HG02642 (cell line): ENCODE measurements around the gene SSB.
"Not testable (repeated sequence)": the region's sequence is repeated elsewhere in the genome, so short reads cannot be mapped to it uniquely, and the experiment has no call there.

ENCODE experiments used
- ATAC-seq: cut with Tn5 transposase; IDR thresholded peaks from one replicate; pipeline ENCODE4 v1.9.1; 2021; ENCODE audit warnings: mild to moderate bottlenecking; ENCODE audit not compliant: unreplicated experiment, poor library complexity

Gene SSB

GRCh38 chr2:169798718-169799592, at the start of gene SSB:
Gene SSB (plus strand): TSS chr2:169798871. CDS start chr2:169800961, 2,090 bp downstream.
- ATAC-seq = peak; percentile 99

DNA sequence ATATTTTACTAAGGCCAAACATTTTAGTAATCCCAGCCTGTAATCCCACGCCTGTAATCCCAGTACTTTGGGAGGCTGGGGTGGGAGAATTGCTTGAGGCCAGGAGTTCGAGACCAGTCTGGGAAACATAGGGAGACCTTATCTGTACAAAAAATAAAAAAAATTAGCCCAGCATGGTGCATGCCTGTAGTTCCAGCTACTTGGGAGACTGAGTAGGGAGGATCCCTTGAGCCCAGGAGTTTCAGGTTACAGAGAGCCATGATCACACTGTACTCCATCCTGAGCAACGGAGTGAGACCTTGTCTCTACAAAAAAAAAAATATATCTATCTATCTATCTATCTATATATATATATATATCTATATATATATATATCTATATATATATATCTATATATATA, 45.9 kb upstream of the SSB start:
- ATAC-seq = no peak

DNA sequence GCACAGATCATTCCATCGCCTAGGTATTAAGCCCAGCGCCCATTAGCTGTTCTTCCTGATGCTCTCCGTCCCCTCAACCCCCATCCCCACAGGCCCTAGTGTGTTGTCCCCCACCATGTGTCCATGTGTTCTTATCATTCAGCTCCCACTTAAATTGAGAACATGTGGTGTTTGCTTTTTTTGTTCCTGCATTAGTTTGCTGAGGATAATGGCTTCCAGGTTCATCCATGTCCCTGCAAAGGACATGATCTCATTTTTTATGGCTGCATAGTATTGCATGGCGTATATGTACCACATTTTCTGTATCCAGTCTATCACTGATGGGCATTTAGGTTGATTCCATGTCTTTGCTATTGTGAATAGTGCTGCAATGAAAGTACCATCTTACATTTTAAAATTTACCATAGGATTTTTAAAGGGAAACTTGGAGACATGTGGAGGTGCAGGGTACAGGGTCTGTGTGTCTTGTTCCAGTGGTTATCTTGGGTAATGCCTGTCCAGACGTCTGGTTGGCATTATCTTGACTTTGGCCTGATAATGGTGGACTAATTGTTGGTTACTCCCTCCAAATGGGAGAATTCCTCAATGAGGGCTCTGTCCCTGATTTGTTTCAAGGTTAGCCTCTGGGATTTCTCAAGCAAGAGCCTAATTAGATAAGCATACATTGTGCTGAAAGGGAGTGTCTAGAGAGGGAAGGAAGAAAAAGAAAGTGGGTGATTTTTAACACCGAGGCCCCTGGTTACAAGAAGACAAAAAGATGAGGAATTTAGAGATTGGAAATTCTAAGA, 43.4 kb upstream of the SSB start:
- ATAC-seq = no peak

DNA sequence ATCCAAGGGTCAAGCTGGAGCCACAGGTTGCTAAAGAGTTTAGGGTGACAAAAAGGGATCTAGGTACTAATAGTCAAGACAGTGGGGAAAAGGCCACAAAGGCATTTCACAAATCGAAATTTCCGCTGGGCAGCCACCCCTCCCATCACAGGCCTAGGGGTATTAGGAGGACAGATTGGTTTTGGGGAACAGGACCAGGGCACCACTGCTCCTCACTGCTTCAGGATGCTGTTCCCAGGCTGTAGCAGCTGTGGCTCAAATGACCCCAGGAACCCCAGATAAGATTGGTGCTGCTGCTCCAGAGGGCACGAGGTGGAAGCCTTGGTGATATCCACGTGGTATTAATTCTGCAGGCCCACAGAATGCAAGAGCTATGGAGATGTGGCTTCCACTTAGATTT, 42.3 kb upstream of the SSB start:
- no peak for ATAC-seq

DNA sequence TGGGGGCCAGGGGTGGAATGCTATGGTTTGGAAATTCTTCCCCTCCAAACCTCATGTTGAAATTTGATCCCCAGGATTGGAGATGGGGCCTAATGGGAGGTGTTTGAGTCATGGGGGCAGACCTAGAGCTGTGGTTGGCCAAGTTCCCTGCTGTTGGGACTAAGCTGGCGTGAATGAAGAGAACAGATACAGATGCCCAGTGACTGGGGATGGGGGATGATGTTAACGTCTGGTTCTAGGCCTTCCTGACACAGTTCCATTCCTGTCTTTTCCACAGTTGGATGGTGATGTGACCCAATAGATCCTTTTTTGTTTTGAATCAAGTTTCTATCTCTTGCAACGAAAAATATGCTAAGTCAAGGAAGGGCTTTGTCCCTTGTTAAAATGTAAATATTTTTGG, 41.3 kb upstream of the SSB start:
- no peak for ATAC-seq

DNA sequence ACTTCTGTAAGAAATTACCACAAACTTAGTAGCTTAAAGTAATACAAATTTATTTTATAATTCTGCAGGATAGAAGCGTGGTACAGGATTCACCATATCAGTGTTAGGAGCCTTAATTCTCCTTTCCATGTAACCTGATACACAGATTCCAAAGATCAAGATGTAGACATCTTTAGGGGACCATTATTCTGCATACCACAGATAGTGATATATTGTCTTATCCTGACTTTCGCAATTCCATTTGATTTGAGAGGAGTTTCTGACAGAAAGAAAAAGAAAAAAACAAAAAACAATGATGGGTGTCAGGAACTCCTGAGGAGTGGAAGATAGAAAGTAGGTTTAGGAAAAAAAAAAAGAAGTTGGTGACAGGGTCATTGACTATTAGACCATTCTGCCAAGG, 40.9 kb upstream of the SSB start:
- no peak for ATAC-seq

DNA sequence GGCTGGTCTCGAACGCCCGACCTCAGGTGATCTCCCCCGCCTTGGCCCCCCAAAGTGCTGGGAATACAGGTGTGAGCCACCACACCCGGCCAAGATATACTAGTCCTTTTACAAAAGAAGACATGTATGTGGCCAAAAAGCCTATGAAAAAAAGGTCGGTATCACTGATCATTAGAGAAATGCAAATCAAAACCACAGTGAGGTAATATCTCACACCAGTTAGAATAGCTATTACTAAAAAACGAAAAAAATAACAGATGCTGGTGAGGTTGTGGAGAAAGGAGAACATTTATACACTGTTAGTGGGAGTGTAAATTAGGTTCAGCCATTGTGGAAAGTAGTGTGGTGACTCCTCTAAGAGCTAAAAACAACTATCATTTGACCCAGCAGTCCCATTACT, 38.7 kb upstream of the SSB start:
- ATAC-seq = no peak

- ATAC-seq = not testable (repeated sequence)
Observed at GRCh38 chr2:169760798-169761197, 37.9 kb upstream of the SSB start.

DNA sequence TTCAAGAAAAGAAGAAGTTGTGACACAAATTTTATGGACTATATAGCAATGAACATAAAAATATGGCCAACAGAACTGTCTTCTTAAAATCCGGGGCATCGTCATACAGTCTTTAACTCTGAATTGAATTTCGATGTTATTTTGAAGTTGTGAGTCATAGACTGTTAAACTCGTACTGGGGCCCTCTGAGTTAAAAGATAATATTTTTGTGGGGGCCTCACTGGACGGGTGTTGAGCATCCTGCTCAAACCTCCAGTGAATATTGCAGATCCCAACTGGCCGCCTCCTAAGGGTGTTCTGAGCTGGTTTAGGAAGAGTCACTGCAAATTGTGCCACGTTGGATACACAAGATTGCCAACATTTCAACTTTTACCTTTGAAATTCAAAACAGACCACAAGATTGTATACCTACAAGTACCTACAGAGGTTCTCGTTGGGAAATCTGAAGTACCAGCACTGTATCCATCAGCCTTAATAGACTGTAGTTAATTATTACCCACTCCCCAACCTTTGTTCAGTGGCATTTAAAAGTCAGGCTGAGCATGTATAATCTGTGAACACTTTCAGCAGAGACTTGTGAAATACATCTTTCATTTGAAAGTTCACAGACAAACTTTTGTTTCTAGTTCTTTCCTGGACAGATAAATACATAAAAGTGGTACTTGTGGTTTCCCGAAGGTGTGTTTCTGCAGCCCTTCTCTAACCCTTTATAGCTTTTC, 37.3 kb upstream of the SSB start:
- no peak for ATAC-seq

DNA sequence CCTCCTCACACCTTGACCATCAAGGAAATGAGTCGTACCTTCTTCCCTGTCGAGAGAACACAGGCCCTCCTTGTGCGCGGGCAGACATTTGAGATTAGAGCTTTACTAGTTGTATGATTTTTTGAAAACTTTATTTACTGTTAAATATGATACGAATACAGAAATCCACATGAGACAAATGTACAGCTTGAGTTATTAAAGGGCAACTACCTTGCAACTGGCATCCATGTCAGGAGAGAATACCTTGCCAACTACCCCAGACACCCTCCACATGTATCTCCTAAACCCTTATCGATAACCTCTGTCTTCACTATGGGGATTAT, 36.7 kb upstream of the SSB start:
- ATAC-seq = no peak

DNA sequence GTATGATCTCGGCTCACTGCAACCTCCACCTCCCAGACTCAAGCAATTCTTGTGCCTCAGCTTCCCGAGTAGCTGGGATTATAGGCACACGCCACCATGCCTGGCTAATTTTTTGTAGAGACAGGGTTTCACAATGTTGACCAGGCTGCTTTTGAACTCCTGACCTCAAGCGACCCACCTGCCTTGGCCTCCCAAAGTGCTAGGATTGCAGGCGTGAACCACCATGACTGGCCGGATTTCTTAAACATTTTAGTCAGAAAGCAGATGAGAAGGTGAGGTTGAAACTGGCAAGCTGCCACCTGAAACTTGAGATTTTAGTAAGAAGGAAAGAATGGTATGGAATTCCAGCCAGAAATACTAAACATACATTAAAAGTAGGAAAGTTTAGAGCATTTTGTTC, 33.1 kb upstream of the SSB start:
- ATAC-seq = no peak

- peak; percentile 47 for ATAC-seq
Observed at GRCh38 chr2:169767243-169767888, 31.3 kb upstream of the SSB start.

- no peak for ATAC-seq
Observed at GRCh38 chr2:169768262-169768995, 30.2 kb upstream of the SSB start.

GRCh38 chr2:169771021-169771420, 27.6 kb upstream of the SSB start:
- no peak for ATAC-seq

DNA sequence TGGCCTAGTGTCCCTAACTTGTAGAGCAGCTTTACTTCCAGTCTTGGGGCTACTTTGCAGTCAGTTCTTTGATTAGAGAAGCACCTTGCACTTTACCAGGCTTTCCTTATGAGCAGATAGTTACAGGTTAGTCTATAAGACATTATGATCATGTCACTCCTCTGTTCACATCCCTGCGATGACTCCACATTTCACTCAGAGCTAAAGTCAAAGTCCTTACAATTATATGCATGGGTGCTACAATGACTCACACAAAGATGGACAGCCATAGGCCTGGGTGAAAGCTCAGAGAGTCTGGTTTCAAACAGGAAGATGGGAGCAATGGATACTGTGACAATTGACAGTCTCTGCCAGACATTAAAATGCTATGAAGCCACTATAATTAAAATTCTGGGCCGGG, 27.1 kb upstream of the SSB start:
- no peak for ATAC-seq

DNA sequence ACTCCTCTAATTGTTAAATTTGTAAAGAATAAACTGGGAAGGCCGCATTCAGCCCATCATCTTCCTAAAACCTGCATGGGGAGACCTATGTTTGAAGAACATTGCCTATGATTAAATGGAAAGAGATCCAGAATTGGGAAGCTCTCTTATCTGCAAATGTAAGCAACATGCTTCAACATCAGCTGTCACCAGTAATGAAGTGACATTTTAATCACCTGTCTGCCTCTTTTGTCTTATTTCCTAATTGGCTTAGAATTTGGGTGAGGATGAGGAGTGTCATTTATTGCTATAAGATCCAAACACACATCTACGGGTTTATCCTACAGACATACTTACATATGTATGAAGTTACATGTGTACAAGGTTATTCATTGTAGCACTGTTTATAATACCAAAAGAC, 26.0 kb upstream of the SSB start:
- ATAC-seq = no peak

GRCh38 chr2:169775354-169775753, 23.3 kb upstream of the SSB start:
- no peak for ATAC-seq

DNA sequence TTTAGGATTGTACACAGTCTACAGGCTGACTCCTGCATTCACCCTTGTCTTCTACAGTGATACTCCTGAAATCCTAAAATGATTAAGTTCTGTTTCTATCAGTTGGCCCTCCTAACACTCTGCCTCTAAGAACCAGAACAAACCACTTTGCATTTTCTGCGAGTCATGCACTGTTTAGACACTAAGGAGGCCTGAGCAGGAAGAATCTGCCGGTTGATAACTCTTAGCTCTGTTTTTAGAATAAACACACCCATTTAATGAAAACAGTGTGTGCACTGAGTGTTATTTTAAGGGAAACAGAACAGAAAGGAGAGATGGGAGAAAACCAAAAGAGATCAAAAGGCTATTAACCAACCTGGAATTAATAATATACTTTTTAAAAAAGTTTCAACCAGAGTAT, 22.9 kb upstream of the SSB start:
- no peak for ATAC-seq

- ATAC-seq = no peak
Observed at GRCh38 chr2:169776252-169776761, 22.4 kb upstream of the SSB start.

DNA sequence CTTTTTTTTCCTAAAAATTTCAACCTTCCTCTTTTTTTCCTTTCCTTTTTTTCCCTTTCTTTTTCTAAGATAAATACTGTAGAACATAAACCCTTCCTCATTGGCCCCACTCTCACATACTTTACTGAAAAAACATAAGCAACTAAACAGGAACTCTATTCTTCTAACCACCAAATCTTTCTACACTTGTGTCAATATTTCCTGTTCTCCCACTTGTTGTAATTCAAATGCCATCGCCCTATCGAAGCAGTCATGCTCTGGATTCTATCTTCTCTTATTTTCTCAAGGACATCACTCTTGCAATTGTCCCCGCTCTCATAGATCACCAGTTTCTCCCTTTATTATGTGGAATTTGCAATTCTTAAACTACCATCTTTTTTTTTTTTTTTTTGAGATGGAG, 20.2 kb upstream of the SSB start:
- no peak for ATAC-seq
